IMR-90 (cell line): ENCODE data around the gene LRP11. TPM values are rescaled to one million over a fixed set of nuclear protein-coding genes. Genes with fewer than 3 reads are reported as not detected.

ENCODE experiments used
- ATAC-seq: fragments of 200-7000 bp; cut with Tn5 transposase; 2 replicates; pipeline ENCODE4 v1.9.1; 2020; ENCODE audit warnings: low read depth, mild to moderate bottlenecking, moderate library complexity
- BruUV-seq: library from RNA; stranded (reverse); fragments of 400-500 nt; replicated peaks from 2 replicates; lab custom pipeline; 2021; lab: Mats Ljungman, UMichigan
- CTCF ChIA-PET: fragments of 300-600 bp; formaldehyde crosslinking; extraction: SDS; loops from one replicate; lab custom pipeline; 2021; ENCODE audit warnings: antibody characterized with exemption; lab: Yijun Ruan, JAX
- POLR2A ChIA-PET: fragments of 300-600 bp; sonication (Branson Sonifier 250); formaldehyde crosslinking; loops from one replicate; lab custom pipeline; 2022; ENCODE audit warnings: antibody characterized with exemption; ENCODE audit not compliant: unreplicated experiment; lab: Charles Lee
- DNase-seq: peaks from one replicate; pipeline ENCODE4 v3.0.0; 2013
- H2AFZ ChIP-seq: replicated peaks from 2 replicates; pipeline ENCODE3; 2013; ENCODE audit warnings: low read length, mild to moderate bottlenecking; ENCODE audit not compliant: poor library complexity
- H2AK5ac ChIP-seq: 2 replicates; pipeline ENCODE4 v1.6.1; 2013; ENCODE audit warnings: low read depth, low read length, inconsistent platforms
- H2AK9ac ChIP-seq: replicated peaks from 2 replicates; pipeline ENCODE3; 2013; ENCODE audit warnings: mild to moderate bottlenecking, low read depth, low read length, moderate library complexity; ENCODE audit not compliant: poor library complexity
- H2BK120ac ChIP-seq: 2 replicates; pipeline ENCODE4 v1.6.1; 2013; ENCODE audit warnings: low read depth, low read length, inconsistent platforms
- H2BK15ac ChIP-seq: 3 replicates; pipeline ENCODE4 v1.6.1; 2013; ENCODE audit warnings: low read depth, low read length, inconsistent platforms
- H2BK20ac ChIP-seq: 2 replicates; pipeline ENCODE4 v1.6.1; 2013; ENCODE audit warnings: low read depth, mild to moderate bottlenecking, inconsistent platforms, low read length, moderate library complexity
- H2BK5ac ChIP-seq: 2 replicates; pipeline ENCODE4 v1.6.1; 2013; ENCODE audit warnings: mild to moderate bottlenecking, low read depth, low read length, inconsistent platforms; ENCODE audit not compliant: poor library complexity, severe bottlenecking
- H3K14ac ChIP-seq: replicated peaks from 2 replicates; pipeline ENCODE4 v1.6.1; 2013; ENCODE audit warnings: low read depth, low read length, inconsistent platforms
- H3K18ac ChIP-seq: 2 replicates; pipeline ENCODE4 v1.6.1; 2013; ENCODE audit warnings: low read depth, low read length, control low read depth
- H3K23ac ChIP-seq: 2 replicates; pipeline ENCODE4 v1.6.1; 2013; ENCODE audit warnings: low read depth, low read length, inconsistent platforms
- H3K27ac ChIP-seq: 2 replicates; pipeline ENCODE4 v1.5.1; 2013; ENCODE audit warnings: mild to moderate bottlenecking, control low read depth, low read length; ENCODE audit not compliant: insufficient read depth
- H3K27me3 ChIP-seq: 2 replicates; pipeline ENCODE4 v1.6.1; 2013; ENCODE audit warnings: low read length; ENCODE audit not compliant: control insufficient read depth, insufficient read depth
- H3K36me3 ChIP-seq: 2 replicates; pipeline ENCODE4 v1.6.1; 2013; ENCODE audit warnings: low read length, mixed read lengths; ENCODE audit not compliant: control insufficient read depth, insufficient read depth
- H3K4ac ChIP-seq: 2 replicates; pipeline ENCODE4 v1.6.1; 2013; ENCODE audit warnings: low read depth, low read length, inconsistent platforms
- H3K4me1 ChIP-seq: 2 replicates; pipeline ENCODE4 v1.6.1; 2013; ENCODE audit warnings: low read length, mixed read lengths; ENCODE audit not compliant: control insufficient read depth, insufficient read depth
- H3K4me2 ChIP-seq: 2 replicates; pipeline ENCODE4 v1.6.1; 2013; ENCODE audit warnings: low read depth, mild to moderate bottlenecking, control low read depth, low read length, moderate library complexity
- H3K4me3 ChIP-seq: 2 replicates; pipeline ENCODE4 v1.5.1; 2013; ENCODE audit warnings: low read depth, mild to moderate bottlenecking, control low read depth, low read length, moderate library complexity; ENCODE audit not compliant: insufficient read depth
- H3K56ac ChIP-seq: 2 replicates; pipeline ENCODE4 v1.6.1; 2013; ENCODE audit warnings: low read length, inconsistent platforms; ENCODE audit not compliant: insufficient read depth; ENCODE audit errors: extremely low read depth
- H3K79me1 ChIP-seq, 2 experiments: 2 replicates each; pipeline ENCODE4 v1.6.1; 2013; ENCODE audit warnings: low read length in 2 of 2, inconsistent platforms in 1 of 2, low read depth in 1 of 2
- H3K9ac ChIP-seq: 2 replicates; pipeline ENCODE4 v1.6.1; 2013; ENCODE audit warnings: low read depth, low read length, control low read depth
- H3K9me1 ChIP-seq: 2 replicates; pipeline ENCODE4 v1.6.1; 2013; ENCODE audit warnings: low read length, inconsistent platforms; ENCODE audit not compliant: insufficient read depth
- H3K9me3 ChIP-seq: 2 replicates; pipeline ENCODE4 v1.6.1; 2013; ENCODE audit warnings: low read length; ENCODE audit not compliant: control insufficient read depth, insufficient read depth
- H4K20me1 ChIP-seq: 2 replicates; pipeline ENCODE4 v1.6.1; 2013; ENCODE audit warnings: low read length, inconsistent platforms; ENCODE audit not compliant: insufficient read depth
- H4K5ac ChIP-seq: 2 replicates; pipeline ENCODE4 v1.6.1; 2013; ENCODE audit warnings: mild to moderate bottlenecking, low read depth, low read length, control low read depth
- H4K8ac ChIP-seq, 2 experiments: 2 replicates each; pipeline ENCODE4 v1.6.1; 2013; ENCODE audit warnings: low read depth in 2 of 2, low read length in 2 of 2, control low read depth in 1 of 2, inconsistent platforms in 1 of 2
- H4K91ac ChIP-seq: 2 replicates; pipeline ENCODE4 v1.6.1; 2013; ENCODE audit warnings: low read depth, low read length, inconsistent platforms; ENCODE audit not compliant: insufficient read depth
- MAFK ChIP-seq: IDR thresholded peaks from 2 replicates; pipeline ENCODE4 v1.6.1; 2012; ENCODE audit warnings: low read depth, low read length, improper control_type of control experiment
- MAZ ChIP-seq: IDR thresholded peaks from 2 replicates; pipeline ENCODE4 v1.6.1; 2012; ENCODE audit warnings: low read depth, mild to moderate bottlenecking, low read length, improper control_type of control experiment, moderate library complexity, borderline replicate concordance
- MXI1 ChIP-seq: IDR thresholded peaks from 2 replicates; pipeline ENCODE4 v1.6.1; 2012; ENCODE audit warnings: low read depth, mild to moderate bottlenecking, low read length, moderate library complexity, borderline replicate concordance
- RFX5 ChIP-seq: IDR thresholded peaks from 2 replicates; pipeline ENCODE4 v1.8.0; 2012; ENCODE audit warnings: low read depth, mild to moderate bottlenecking, low read length, moderate library complexity
- WGBS, 2 experiments: methylation state at CpG; one replicate each; pipeline versions ENCODE4 v1.1.5 to v1.1.7; 2013; ENCODE audit warnings: missing lambda C conversion rate in 2 of 2; ENCODE audit not compliant: insufficient read length in 1 of 2; ENCODE audit errors: extremely low coverage in 2 of 2; 5-methylcytosine and 5-hydroxymethylcytosine counted together
- dilution Hi-C: fragments of 300-500 bp; cut with HindIII; formaldehyde crosslinking; loops from one replicate; pipeline ENCODE4 v1.14.3; 2018; ENCODE audit warnings: low sequenced_read_pairs; ENCODE audit not compliant: unreplicated experiment
- in situ Hi-C: fragments of 300-500 bp; cut with MboI; formaldehyde crosslinking; loops from 3 replicates; pipeline ENCODE4 v1.14.3; 2019; ENCODE audit warnings: low sequenced_read_pairs, inconsistent platforms, mixed read lengths
- intact Hi-C: fragments of 100-400 bp; cut with micrococcal nuclease; formaldehyde crosslinking; loops from 2 replicates; pipeline ENCODE4 v1.10.0; 2022
- polyA plus RNA-seq, 3 experiments: library from polyadenylated mRNA; depleted of rRNA; stranded (reverse); fragments of >200 nt; gene quantifications; 2 replicates each; pipeline ENCODE4 v1.2.3, GENCODE V29; 2012; ENCODE audit warnings: low replicate concordance in 1 of 3
- total RNA-seq: library from RNA; depleted of rRNA; stranded (reverse); fragments of >200 nt; gene quantifications from 2 replicates; pipeline ENCODE4 v1.2.3, GENCODE V29; 2012
- TF ChIP-seq, protein P1 (sequence below): conservative IDR thresholded peaks from 2 replicates; pipeline ENCODE4 v1.5.1; 2012; ENCODE audit warnings: mild to moderate bottlenecking, low read depth, low read length, improper control_type of control experiment

LRP11 gene
- total and polyA plus RNA-seq, 2 of the 4 experiments (the other 2 are of a cell fraction): 48.8 to 63.8 TPM

GRCh38 chr6:149890629-149891045 lies 26.5 kb upstream of the LRP11 start:
- H3K14ac ChIP-seq: no peak overlapping the region
- H3K4ac ChIP-seq: peak overlapping the region; percentile 58; the same call in 1 of the 2 replicates
- no peak overlapping the region for H3K4me3 ChIP-seq
- H3K9me1 ChIP-seq: peaks cover 6% of the 10 kb centered on the region
- no peak overlapping the region; the same call in 1 of the 2 replicates for H4K91ac ChIP-seq
- no TSS peak for BruUV-seq
- H3K36me3 ChIP-seq: no peaks in the 10 kb centered on the region
- DNase-seq: no peak
- no peak overlapping the region for H2BK5ac ChIP-seq
- no peak overlapping the region for H3K9ac ChIP-seq
- H3K56ac ChIP-seq: no peak overlapping the region
- H3K9me3 ChIP-seq: no peaks in the 10 kb centered on the region
- intact Hi-C loops (no loop called here), in situ Hi-C loops (no loop called here), dilution Hi-C loops (no loop called here)
- no peaks in the 10 kb centered on the region for H3K27me3 ChIP-seq
- no peak overlapping the region for H3K23ac ChIP-seq
- H4K8ac ChIP-seq: no peak overlapping the region
- H2AK9ac ChIP-seq: peak overlapping the region; percentile 15
- no peaks in the 10 kb centered on the region for H4K20me1 ChIP-seq
- TF ChIP-seq MAZ: no peak
- TF ChIP-seq, protein P1, sequence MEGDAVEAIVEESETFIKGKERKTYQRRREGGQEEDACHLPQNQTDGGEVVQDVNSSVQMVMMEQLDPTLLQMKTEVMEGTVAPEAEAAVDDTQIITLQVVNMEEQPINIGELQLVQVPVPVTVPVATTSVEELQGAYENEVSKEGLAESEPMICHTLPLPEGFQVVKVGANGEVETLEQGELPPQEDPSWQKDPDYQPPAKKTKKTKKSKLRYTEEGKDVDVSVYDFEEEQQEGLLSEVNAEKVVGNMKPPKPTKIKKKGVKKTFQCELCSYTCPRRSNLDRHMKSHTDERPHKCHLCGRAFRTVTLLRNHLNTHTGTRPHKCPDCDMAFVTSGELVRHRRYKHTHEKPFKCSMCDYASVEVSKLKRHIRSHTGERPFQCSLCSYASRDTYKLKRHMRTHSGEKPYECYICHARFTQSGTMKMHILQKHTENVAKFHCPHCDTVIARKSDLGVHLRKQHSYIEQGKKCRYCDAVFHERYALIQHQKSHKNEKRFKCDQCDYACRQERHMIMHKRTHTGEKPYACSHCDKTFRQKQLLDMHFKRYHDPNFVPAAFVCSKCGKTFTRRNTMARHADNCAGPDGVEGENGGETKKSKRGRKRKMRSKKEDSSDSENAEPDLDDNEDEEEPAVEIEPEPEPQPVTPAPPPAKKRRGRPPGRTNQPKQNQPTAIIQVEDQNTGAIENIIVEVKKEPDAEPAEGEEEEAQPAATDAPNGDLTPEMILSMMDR: no peak
- no peak for TF ChIP-seq RFX5
- TF ChIP-seq MXI1: no peak
- TF ChIP-seq MAFK: no peak
- peak overlapping the region; percentile 71 for H2AFZ ChIP-seq
- H2AK5ac ChIP-seq: peak overlapping the region; percentile 27; the same call in 1 of the 2 replicates
- ChIA-PET CTCF (no interaction called here), POLR2A (no interaction called here)
- no peak overlapping the region for H3K18ac ChIP-seq
- H3K27ac ChIP-seq: no peak overlapping the region
- peaks cover 20% of the 10 kb centered on the region for H3K4me1 ChIP-seq
- no peak overlapping the region for H3K4me2 ChIP-seq
- WGBS, 2 experiments: 57% methylated on average over 1 of the region's 6 CpGs; no CpG with 5 or more reads in 1 of the 2 experiments
- H2BK15ac ChIP-seq: no peak overlapping the region
- no peak overlapping the region for H4K5ac ChIP-seq
- no peak overlapping the region for H2BK20ac ChIP-seq
- no peak for ATAC-seq
- peaks cover 0 to 2% of the 10 kb centered on the region in 2 experiments; a peak in 1 of 4 replicates for H3K79me1 ChIP-seq
- no peak overlapping the region for H2BK120ac ChIP-seq
